Measurements from ENCODE around the gene ABCC11. TPM values are rescaled to one million over a fixed set of nuclear protein-coding genes. Genes with fewer than 3 reads are reported as not detected.

Gene ABCC11
- total and polyA plus RNA-seq, 2 experiments from 2014 or later, result 0.10 TPM; not detected in 1

GRCh38 chr16:48117217-48118105, 129.9 kb downstream of the ABCC11 start:
- Histone ChIP-seq H3F3A (replicated peaks; ENCODE audit: low read depth) (no peaks in the 10 kb centered on the region), H2AFZ (peak overlapping the region; percentile 96), H3K4me3 (no peak overlapping the region), H3K27me3 (ENCODE audit: insufficient read depth) (no peaks in the 10 kb centered on the region), H3K27ac (ENCODE audit: low read depth) (no peak overlapping the region), H3K4me2 (no peak overlapping the region), H4K20me1 (replicated peaks; ENCODE audit: insufficient read depth) (no peaks in the 10 kb centered on the region), H3K79me2 (replicated peaks; ENCODE audit: insufficient read depth) (no peaks in the 10 kb centered on the region), H3K36me3 (ENCODE audit: insufficient read depth) (no peaks in the 10 kb centered on the region), H3K9me2 (ENCODE audit: insufficient read depth) (no peaks in the 10 kb centered on the region), H3K4me1 (ENCODE audit: insufficient read depth) (no peaks in the 10 kb centered on the region)
- H3K4me1 Mint-ChIP-seq, result no peaks in the 10 kb centered on the region
- H3K9me3 Mint-ChIP-seq, result no peaks in the 10 kb centered on the region
- H3K36me3 Mint-ChIP-seq (ENCODE audit: low read depth), result no peaks in the 10 kb centered on the region
- DNase-seq (ENCODE audit: low spot score) (peak; percentile 87), ATAC-seq (peak; percentile 99)
- TF ChIP-seq CREB1 (CRISPR knock-in tag; IDR thresholded peaks at IDR 0.05; ENCODE audit: low read depth) (no peak), STAT1 (IDR thresholded peaks at IDR 0.05; ENCODE audit: unreplicated experiment) (no peak), REST (IDR thresholded peaks at IDR 0.05; ENCODE audit: unreplicated experiment) (no peak), ZNF462 (CRISPR knock-in tag; IDR thresholded peaks at IDR 0.05) (no peak), CTCF (conservative IDR thresholded peaks at IDR 0.05; ENCODE audit: low read depth in 2 of 2) (peak; percentile 96 to 98)
- H3K27ac Mint-ChIP-seq, result no peak overlapping the region
- H3K4me3 Mint-ChIP-seq, result no peak overlapping the region
- H3K27me3 Mint-ChIP-seq (ENCODE audit: insufficient read depth, low read depth, poor library complexity), result peaks cover 9% of the 10 kb centered on the region
